HepG2 (cell line): Measurements from ENCODE around the gene ZNHIT6. TPM values are rescaled to one million over a fixed set of nuclear protein-coding genes. Genes with fewer than 3 reads are reported as not detected.
A peak's percentile ranks its signal among the peaks of the same experiment; 100 is the strongest.

Experiments
- EHMT2 ChIP-seq: fragments of 200-600 bp; sonication (generic); IDR thresholded peaks from 2 replicates; pipeline ENCODE4 v1.7.0; 2017; ENCODE audit warnings: antibody characterized with exemption, low read depth, low read length, borderline replicate concordance
- ELF3 ChIP-seq: IDR thresholded peaks from 2 replicates; pipeline ENCODE4 v1.6.1; 2016; ENCODE audit warnings: missing genetic modification reagents, missing compliant biosample characterization
- EP300 ChIP-seq, 3 experiments: sonication (generic) in 1 of 3; formaldehyde crosslinking in 1 of 3; IDR thresholded peaks; 2 replicates each; pipeline versions ENCODE4 v1.5.1 to v1.6.1; 2011 to 2020; ENCODE audit warnings: low read depth in 2 of 3, low read length in 2 of 3, borderline replicate concordance in 1 of 3, improper control_type of control experiment in 1 of 3, mild to moderate bottlenecking in 1 of 3, missing genetic modification reagents in 1 of 3, moderate library complexity in 1 of 3
- KAT8 ChIP-seq: IDR thresholded peaks from 2 replicates; pipeline ENCODE4 v1.6.1; 2016; ENCODE audit warnings: missing genetic modification reagents, missing compliant biosample characterization
- MTF2 ChIP-seq: sonication (generic); formaldehyde crosslinking; IDR thresholded peaks from 2 replicates; pipeline ENCODE4 v1.5.0; 2020; ENCODE audit warnings: missing genetic modification reagents, borderline replicate concordance
- NCOR1 ChIP-seq: fragments of 200-600 bp; sonication (generic); IDR thresholded peaks from 2 replicates; pipeline ENCODE4 v1.7.0; 2017; ENCODE audit warnings: antibody characterized with exemption, low read length, borderline replicate concordance
- XBP1 ChIP-seq: sonication (generic); formaldehyde crosslinking; IDR thresholded peaks from 2 replicates; pipeline ENCODE4 v1.5.0; 2020; ENCODE audit warnings: missing genetic modification reagents
- ZNF431 ChIP-seq: sonication (generic); formaldehyde crosslinking; IDR thresholded peaks from 2 replicates; pipeline ENCODE4 v1.9.0; 2022; ENCODE audit warnings: missing genetic modification reagents, low read depth, mild to moderate bottlenecking, borderline replicate concordance
- polyA plus RNA-seq, 8 experiments: library from polyadenylated mRNA; depleted of rRNA in 3 of 8; stranded (reverse) in 7 of 8; unstranded in 1 of 8; fragments of >200 nt; fragmentation: Illumina TruSeq in 4 of 8; extraction: Trizol in 4 of 8; gene quantifications; 2 replicates each; pipeline versions ENCODE4 v1.2.1 to v1.2.3, GENCODE V29; 2011 to 2016; ENCODE audit warnings: low read depth in 4 of 8, missing spikeins in 1 of 8, mixed read lengths in 1 of 8; ENCODE audit not compliant: insufficient read depth in 1 of 8
- total RNA-seq, 5 experiments: library from RNA; depleted of rRNA; stranded (reverse); fragments of >200 nt; fragmentation: Illumina TruSeq; extraction: Trizol; gene quantifications; 2 replicates each; pipeline ENCODE4 v1.2.3, GENCODE V29; 2016; ENCODE audit warnings: low read depth in 1 of 5
- TF ChIP-seq, protein P1 (sequence below): sonication (generic); formaldehyde crosslinking; conservative IDR thresholded peaks from 2 replicates; pipeline ENCODE4 v1.4.0; 2020; ENCODE audit warnings: missing genetic modification reagents
- TF ChIP-seq, protein P2 (sequence below): sonication (generic); formaldehyde crosslinking; IDR thresholded peaks from 2 replicates; pipeline ENCODE4 v1.4.0; 2020; ENCODE audit warnings: missing genetic modification reagents
- TF ChIP-seq, protein P3 (sequence below): sonication (generic); formaldehyde crosslinking; IDR thresholded peaks from 2 replicates; pipeline ENCODE4 v1.4.0; 2020; ENCODE audit warnings: missing genetic modification reagents
- TF ChIP-seq, protein P4 (sequence below): sonication (generic); formaldehyde crosslinking; IDR thresholded peaks from 2 replicates; pipeline ENCODE4 v1.5.1; 2020; ENCODE audit warnings: mild to moderate bottlenecking, missing genetic modification reagents, moderate library complexity
- TF ChIP-seq, protein P5 (sequence below): sonication (generic); formaldehyde crosslinking; IDR thresholded peaks from 2 replicates; pipeline ENCODE4 v1.4.0; 2020; ENCODE audit warnings: mild to moderate bottlenecking, missing genetic modification reagents
- TF ChIP-seq, protein P6 (sequence below): sonication (generic); IDR thresholded peaks from 2 replicates; pipeline ENCODE4 v1.6.1; 2016; ENCODE audit warnings: low read depth, borderline replicate concordance

Gene ZNHIT6
- total and polyA plus RNA-seq, 2 of the 13 experiments (the other 11 are each of a cell fraction or from before 2014, with no cell fraction given), result 6.0 to 15.2 TPM

DNA sequence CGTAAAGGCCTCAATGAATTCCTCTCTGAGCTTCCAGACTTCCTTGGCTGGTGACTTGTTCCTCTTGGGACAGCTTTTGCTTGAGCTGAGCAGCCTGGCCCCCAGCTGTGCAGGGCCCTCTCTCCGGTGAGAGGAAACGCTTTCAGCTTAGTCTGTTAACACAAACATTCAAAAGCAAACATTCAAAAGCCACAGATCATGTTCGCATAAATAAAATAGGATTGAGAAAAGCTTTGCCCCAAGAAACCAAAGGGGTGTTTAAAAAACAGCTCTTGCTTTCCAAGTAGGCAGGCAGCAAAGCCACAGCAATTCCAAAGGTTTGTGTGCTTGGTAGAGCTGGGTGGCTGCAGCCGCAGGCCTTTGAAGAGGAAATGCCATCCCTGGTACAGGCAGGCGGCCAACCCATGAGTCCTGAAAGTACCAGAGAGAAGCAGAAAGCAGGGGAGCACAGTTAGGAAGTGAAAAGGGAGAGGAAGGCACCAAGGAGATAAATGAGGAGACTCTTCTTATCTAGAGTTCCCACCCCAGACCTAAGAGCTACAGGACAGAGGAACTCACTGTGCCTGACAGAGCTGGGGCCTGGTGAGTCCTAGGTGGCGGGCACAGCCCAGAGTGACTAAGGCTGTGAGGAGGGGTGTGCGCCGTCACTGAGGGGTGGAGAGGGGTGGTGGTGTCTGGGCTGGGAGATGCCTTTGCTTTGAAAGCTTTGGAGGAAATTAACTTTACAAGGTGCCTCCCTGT lies 79.3 kb downstream of the ZNHIT6 start (continued):
- TF ChIP-seq KAT8 (CRISPR knock-in tag), result 0 out of 2 replicates have a peak, but pooled peaks have one; percentile 43
- TF ChIP-seq, protein P1, sequence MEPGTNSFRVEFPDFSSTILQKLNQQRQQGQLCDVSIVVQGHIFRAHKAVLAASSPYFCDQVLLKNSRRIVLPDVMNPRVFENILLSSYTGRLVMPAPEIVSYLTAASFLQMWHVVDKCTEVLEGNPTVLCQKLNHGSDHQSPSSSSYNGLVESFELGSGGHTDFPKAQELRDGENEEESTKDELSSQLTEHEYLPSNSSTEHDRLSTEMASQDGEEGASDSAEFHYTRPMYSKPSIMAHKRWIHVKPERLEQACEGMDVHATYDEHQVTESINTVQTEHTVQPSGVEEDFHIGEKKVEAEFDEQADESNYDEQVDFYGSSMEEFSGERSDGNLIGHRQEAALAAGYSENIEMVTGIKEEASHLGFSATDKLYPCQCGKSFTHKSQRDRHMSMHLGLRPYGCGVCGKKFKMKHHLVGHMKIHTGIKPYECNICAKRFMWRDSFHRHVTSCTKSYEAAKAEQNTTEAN (CRISPR knock-in tag), result 0 out of 2 replicates have a peak, but pooled peaks have one; percentile 32
- TF ChIP-seq, protein P2, sequence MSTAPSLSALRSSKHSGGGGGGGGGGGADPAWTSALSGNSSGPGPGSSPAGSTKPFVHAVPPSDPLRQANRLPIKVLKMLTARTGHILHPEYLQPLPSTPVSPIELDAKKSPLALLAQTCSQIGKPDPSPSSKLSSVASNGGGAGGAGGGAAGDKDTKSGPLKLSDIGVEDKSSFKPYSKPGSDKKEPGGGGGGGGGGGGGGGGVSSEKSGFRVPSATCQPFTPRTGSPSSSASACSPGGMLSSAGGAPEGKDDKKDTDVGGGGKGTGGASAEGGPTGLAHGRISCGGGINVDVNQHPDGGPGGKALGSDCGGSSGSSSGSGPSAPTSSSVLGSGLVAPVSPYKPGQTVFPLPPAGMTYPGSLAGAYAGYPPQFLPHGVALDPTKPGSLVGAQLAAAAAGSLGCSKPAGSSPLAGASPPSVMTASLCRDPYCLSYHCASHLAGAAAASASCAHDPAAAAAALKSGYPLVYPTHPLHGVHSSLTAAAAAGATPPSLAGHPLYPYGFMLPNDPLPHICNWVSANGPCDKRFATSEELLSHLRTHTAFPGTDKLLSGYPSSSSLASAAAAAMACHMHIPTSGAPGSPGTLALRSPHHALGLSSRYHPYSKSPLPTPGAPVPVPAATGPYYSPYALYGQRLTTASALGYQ, result peak; percentile 15; the same call in 1 of the 2 replicates
- TF ChIP-seq ELF3 (CRISPR knock-in tag), result peak; percentile 53
- TF ChIP-seq, protein P3, sequence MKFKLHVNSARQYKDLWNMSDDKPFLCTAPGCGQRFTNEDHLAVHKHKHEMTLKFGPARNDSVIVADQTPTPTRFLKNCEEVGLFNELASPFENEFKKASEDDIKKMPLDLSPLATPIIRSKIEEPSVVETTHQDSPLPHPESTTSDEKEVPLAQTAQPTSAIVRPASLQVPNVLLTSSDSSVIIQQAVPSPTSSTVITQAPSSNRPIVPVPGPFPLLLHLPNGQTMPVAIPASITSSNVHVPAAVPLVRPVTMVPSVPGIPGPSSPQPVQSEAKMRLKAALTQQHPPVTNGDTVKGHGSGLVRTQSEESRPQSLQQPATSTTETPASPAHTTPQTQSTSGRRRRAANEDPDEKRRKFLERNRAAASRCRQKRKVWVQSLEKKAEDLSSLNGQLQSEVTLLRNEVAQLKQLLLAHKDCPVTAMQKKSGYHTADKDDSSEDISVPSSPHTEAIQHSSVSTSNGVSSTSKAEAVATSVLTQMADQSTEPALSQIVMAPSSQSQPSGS (CRISPR knock-in tag), result 0 out of 2 replicates have a peak, but pooled peaks have one; percentile 3
- TF ChIP-seq, protein P4, sequence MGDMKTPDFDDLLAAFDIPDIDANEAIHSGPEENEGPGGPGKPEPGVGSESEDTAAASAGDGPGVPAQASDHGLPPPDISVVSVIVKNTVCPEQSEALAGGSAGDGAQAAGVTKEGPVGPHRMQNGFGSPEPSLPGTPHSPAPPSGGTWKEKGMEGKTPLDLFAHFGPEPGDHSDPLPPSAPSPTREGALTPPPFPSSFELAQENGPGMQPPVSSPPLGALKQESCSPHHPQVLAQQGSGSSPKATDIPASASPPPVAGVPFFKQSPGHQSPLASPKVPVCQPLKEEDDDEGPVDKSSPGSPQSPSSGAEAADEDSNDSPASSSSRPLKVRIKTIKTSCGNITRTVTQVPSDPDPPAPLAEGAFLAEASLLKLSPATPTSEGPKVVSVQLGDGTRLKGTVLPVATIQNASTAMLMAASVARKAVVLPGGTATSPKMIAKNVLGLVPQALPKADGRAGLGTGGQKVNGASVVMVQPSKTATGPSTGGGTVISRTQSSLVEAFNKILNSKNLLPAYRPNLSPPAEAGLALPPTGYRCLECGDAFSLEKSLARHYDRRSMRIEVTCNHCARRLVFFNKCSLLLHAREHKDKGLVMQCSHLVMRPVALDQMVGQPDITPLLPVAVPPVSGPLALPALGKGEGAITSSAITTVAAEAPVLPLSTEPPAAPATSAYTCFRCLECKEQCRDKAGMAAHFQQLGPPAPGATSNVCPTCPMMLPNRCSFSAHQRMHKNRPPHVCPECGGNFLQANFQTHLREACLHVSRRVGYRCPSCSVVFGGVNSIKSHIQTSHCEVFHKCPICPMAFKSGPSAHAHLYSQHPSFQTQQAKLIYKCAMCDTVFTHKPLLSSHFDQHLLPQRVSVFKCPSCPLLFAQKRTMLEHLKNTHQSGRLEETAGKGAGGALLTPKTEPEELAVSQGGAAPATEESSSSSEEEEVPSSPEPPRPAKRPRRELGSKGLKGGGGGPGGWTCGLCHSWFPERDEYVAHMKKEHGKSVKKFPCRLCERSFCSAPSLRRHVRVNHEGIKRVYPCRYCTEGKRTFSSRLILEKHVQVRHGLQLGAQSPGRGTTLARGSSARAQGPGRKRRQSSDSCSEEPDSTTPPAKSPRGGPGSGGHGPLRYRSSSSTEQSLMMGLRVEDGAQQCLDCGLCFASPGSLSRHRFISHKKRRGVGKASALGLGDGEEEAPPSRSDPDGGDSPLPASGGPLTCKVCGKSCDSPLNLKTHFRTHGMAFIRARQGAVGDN (CRISPR knock-in tag), result peak; percentile 70
- 0 out of 4 replicates have a peak, but pooled peaks of 1 of the 2 experiments have one; percentile 10 for TF ChIP-seq EP300 (IDR thresholded peaks at IDR 0.05; ENCODE audit: low read depth in 2 of 2, low read length in 2 of 2)
- TF ChIP-seq EP300 (CRISPR knock-in tag; IDR thresholded peaks at IDR 0.05; ENCODE audit: borderline replicate concordance), result no peak
- TF ChIP-seq NCOR1, result peak; percentile 23; the same call in 1 of the 2 replicates
- TF ChIP-seq, protein P5, sequence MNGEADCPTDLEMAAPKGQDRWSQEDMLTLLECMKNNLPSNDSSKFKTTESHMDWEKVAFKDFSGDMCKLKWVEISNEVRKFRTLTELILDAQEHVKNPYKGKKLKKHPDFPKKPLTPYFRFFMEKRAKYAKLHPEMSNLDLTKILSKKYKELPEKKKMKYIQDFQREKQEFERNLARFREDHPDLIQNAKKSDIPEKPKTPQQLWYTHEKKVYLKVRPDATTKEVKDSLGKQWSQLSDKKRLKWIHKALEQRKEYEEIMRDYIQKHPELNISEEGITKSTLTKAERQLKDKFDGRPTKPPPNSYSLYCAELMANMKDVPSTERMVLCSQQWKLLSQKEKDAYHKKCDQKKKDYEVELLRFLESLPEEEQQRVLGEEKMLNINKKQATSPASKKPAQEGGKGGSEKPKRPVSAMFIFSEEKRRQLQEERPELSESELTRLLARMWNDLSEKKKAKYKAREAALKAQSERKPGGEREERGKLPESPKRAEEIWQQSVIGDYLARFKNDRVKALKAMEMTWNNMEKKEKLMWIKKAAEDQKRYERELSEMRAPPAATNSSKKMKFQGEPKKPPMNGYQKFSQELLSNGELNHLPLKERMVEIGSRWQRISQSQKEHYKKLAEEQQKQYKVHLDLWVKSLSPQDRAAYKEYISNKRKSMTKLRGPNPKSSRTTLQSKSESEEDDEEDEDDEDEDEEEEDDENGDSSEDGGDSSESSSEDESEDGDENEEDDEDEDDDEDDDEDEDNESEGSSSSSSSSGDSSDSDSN (CRISPR knock-in tag), result peak; percentile 40; the same call in 1 of the 2 replicates
- 0 out of 2 replicates have a peak, but pooled peaks have one; percentile 14 for TF ChIP-seq ZNF431 (CRISPR knock-in tag)
- peak; percentile 25; the same call in 1 of the 2 replicates for TF ChIP-seq EHMT2
- TF ChIP-seq, protein P6, sequence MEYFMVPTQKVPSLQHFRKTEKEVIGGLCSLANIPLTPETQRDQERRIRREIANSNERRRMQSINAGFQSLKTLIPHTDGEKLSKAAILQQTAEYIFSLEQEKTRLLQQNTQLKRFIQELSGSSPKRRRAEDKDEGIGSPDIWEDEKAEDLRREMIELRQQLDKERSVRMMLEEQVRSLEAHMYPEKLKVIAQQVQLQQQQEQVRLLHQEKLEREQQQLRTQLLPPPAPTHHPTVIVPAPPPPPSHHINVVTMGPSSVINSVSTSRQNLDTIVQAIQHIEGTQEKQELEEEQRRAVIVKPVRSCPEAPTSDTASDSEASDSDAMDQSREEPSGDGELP, result peak; percentile 53; the same call in 1 of the 2 replicates
- no peak for TF ChIP-seq MTF2 (CRISPR knock-in tag)
- TF ChIP-seq XBP1 (CRISPR knock-in tag), result no peak
